Hematopoietic multipotent progenitor cell treated with erythropoietin and hydrocortisone succinate and interleukin-3 and kit ligand, for 17 days (in vitro differentiated cells): ENCODE results near the gene KREMEN1.
A peak's percentile ranks its signal among the peaks of the same experiment; 100 is the strongest.

Source experiments
- DNase-seq: peaks from one replicate; pipeline ENCODE4 v3.0.0-alpha.2; 2015; ENCODE audit warnings: low spot score

Gene KREMEN1

DNA sequence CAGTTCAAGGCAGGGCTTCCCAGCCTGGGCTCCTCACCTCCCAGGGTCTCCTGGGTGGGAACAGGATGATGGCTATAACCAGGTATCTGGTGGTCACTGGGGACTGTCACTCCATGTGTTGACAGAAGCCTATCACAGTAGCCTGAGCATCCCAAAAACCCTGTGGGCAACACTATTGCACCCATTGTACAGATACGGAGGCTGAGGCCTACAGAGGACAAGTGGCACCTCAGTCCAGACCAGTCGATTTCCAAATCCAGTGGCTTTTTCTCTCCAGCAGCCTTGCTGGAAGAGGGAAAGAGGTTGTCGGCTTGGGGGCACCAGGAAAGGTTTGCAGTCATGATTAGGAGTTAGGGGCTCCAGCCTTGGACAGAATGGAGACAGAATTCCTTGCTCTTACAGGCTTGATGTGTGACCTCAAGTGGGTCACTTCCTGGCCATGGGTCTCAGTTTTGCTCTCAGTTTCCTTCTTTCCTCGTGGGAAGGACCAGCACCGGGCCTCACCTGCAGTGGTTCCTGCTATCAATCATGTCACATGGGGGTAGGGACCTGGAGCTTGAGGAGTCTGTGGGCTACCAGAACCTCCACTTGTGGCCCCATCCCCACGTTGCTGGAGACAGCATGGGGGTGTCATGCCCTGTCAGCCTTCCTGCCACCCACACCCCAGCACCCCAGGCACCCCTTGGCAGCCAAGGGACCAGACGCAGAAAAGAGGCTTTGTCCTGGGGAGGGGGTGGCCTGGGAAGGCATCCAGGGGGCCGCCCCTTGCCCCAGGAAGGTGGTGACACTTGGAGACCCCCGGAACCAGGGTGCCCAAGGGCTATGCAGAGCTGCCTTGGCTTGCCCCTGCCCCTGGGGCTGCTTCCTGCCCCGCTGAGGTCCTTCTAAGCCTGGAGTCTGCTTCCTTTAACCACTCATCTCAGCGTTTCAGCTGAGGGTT lies 135.0 kb downstream of the KREMEN1 start:
- DNase-seq: peak; percentile 31

DNA sequence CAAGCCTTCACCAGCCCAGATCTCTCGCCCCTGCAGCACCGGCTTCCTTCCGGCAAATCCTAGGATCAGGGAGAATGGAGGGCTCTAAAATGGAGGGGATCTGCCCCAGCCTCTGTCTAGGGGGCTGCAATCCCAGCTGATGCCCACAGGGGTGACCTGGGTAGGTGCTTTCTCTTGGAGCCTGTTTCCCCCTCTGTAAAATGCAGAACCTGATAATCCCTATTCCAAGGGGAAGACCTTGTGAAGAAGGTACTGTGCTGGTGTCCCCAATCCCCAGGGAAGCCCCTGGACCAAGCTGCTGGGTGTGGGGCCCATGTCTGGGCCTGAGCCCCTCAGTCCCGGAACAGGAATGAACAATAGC lies 135.6 kb downstream of the KREMEN1 start:
- peak; percentile 28 for DNase-seq

DNA sequence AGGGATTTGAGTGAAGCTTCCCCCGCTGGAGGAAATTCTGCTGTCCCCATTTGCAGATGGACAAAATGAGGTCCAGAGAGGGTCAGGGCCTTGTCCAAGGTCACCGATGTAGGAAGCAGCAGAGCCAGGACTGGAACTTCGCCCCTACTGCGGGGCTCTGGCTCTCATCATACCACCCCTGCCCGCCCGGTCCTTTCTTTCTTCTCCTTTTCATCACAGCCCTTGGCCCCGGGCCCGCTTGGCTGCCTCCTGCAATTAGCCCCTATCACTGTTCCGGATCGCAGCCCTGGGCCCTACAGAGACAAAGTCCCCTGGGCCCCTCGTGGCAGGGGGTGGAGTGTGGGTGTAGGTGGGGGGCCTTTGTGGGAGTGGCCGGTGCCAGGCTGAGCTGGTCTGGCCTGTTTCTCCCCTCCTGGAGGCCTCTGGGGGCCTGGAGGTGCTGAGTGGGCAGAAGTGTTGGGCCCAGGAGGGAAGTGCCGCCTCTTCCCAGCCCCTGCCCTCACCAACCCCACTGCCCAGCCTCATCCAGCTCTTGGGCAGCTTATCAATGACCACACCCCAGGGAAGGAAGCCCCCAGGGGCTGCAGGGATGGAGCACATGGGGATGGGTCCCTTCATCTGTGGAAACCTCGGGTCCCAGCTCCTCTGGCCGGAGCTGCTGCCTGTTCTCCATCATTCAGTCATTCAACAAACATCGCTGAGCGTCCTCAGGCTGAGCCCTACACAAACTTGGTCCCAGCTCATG lies 136.2 kb downstream of the KREMEN1 start:
- peak; percentile 44 for DNase-seq

DNA sequence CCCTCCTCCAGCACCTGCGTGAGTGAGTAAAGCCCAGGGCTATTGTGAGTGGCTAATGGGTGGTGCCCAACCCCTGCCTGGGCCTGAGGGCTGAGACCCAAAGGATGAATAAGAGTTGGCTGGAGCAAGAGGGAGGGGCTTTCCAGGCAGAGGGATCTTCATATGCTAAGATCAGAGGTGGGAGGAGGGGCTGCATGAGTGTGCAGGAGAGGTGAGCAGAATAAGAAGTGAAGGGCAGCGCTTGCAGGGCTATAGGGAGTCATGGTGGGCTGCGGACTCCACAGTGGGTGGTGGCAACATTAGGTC lies 136.7 kb downstream of the KREMEN1 start:
- DNase-seq: no peak

DNA sequence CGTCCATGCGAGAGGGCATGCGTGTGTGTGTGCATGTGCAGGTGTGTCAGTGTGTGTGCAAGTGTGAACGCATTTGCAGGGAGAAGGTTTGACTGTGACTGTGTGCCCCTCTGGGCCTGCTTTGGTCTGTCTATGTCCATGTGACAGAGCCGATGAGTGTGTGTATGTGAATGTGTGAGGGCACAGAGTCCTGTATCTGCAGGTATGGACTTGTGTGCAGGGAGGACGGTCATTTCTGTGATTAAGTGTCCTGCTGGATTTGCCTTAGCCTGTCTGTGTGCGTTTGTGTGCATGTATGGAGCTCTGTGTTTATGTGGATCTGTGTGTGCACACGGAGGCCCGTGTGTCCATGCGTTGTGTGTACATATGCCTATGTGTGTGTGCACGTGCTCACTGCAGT lies 138.2 kb downstream of the KREMEN1 start:
- DNase-seq: no peak

DNA sequence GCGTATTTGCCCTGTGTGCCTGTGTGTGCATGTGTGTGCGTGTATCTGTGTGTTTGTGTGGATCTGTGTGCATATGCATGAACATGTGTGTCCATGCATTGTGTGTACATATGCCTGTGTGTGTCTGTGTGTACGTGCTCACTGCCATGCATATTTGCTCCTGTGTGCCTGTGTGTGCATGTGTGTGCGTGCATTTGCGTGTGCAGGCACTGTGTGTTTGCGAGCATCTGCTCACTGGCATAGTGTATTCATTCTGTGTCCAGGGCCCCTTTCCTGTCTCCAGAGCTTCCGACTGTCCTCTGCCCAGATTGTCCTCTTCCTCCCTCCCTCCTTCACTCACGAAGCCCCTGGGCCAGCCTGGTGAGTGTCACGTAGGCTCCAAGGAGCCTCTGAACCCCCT lies 138.6 kb downstream of the KREMEN1 start:
- no peak for DNase-seq

DNA sequence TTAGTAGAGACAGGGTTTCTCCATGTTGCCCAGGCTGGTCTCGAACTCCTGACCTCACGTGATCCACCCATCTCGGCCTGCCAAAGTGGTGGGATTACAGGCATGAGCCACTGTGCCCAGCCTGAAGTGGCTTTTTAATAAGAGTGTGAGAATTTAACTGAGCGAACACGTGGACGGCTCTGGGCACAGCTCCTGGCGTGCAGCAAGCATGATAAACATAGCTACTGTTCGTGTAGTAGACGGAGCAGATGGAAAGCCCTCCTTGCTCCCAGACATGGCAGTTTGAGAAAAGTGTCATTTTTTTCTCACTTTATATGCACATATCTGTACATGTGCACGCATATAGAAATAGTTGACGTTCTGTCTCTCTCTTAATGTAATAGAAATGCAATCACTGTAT lies 139.9 kb downstream of the KREMEN1 start:
- DNase-seq: no peak

DNA sequence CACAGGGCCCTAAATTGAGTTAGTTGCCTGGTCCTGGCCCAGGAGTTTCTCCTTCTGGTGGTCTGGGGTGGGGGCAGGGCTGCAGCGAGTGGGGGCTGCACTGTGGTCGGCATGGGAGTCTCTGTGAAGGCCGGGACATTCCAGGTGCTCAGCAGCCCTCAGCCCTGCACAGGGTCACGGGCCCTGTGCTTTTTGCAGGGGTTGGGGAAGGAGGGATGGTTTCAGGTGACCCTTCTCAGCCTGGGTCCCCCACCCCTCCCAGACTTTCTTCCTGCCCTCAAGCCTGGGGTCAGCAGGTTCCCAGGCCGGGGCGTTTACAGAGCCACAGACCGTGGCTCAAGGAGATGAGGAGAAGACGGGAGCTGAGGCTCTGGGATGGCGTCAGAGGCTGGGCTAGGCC lies 140.7 kb downstream of the KREMEN1 start:
- DNase-seq: no peak

DNA sequence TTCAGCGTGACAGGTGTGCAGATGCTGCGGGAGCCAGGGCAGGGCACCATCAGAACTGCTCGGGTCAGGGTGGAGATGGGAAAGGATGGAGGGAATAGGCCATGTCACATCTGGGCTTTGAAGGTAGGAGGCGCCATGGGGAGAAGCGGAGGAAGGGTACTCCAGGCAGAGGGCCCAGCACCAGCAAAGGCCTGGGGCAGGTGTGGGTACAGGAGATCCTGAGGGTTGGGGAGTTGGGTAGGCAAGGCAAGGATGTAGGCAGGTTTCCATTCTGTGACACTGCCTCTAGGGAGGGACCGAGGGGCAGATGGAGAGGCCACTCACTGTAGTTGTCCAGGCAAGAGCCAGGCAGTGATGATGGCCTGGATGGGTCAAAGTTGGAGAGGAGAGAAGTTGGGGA lies 141.4 kb downstream of the KREMEN1 start:
- DNase-seq: no peak

DNA sequence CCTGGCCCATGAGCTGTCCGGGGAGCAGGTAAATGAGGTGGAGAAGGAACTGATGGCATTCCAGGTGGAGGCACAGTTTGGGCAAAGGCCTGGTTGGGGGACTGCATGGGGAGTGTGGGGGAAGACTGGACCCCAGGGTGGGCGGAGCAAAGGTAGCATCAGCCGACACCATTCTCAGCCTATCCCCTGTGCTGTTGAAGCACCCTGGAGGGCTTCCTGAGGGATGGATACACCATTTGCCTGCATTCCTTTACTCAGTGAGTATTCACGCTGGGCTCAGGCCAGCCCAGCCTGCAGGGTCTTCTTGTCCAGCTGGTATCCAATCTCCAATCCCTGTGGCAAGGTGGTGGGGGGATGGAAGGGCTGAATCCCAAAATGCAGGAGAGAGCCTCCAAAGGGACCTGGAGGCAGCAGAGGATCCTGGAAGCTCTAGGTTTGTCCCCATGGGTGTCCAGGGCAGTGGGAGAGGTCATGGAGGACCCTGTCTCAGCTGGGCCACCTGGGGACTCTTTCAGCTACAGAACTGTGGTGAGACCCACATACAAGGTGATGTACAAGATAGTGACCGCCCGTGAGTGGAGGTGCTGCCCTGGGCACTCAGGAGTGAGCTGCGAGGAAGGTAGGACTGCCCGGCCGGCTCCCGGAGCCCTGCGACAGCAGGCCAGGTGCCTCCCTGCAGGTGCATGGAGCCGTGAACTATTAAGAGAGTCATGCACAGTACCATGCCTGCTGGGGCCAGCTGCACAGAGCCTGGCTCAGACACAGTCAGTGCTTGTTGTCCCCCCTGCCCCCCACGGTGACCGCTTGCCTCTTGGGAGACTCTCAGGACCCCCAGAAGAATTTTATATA lies 142.4 kb downstream of the KREMEN1 start:
- no peak for DNase-seq

DNA sequence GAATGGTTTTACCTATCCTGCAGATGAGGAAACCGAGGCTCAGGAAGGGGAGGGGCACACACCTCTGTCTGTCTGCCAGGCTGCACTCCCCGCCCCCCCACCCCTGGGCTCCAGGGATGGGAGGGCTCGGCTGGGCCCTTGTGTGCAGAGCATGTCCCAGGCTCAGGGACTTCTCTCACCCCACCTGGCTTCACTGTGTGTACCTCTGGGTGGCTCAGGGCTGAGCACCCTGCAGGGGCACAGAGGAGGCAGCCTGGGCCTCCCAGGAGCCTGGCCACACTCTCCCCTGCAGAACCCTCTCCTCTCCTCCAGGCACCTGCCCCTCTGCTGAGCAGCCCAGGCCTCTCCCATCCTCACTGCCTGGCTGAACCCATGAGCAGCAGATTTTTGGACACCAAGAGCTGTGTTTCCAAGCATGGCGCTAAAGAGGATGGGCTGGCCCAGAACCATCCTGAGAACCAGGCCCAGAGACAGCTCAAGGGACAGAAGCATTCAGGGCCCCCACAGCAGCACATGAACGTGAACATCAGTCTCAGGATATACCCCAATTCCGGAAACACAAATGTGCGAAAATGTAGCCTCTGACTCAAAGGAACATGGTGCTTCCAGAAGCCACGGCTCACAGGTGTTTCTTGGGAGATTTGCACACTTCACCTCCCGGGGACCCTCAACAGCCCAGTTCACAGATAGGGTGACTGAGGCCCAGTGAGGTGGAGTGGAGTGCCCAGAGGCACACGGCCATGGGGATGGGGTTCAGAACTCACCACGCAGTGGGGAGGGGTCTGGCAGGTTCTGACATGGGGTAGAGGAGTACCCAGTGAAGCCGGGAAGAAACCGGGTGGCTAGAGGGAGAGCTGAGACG lies 143.4 kb downstream of the KREMEN1 start:
- DNase-seq: no peak

DNA sequence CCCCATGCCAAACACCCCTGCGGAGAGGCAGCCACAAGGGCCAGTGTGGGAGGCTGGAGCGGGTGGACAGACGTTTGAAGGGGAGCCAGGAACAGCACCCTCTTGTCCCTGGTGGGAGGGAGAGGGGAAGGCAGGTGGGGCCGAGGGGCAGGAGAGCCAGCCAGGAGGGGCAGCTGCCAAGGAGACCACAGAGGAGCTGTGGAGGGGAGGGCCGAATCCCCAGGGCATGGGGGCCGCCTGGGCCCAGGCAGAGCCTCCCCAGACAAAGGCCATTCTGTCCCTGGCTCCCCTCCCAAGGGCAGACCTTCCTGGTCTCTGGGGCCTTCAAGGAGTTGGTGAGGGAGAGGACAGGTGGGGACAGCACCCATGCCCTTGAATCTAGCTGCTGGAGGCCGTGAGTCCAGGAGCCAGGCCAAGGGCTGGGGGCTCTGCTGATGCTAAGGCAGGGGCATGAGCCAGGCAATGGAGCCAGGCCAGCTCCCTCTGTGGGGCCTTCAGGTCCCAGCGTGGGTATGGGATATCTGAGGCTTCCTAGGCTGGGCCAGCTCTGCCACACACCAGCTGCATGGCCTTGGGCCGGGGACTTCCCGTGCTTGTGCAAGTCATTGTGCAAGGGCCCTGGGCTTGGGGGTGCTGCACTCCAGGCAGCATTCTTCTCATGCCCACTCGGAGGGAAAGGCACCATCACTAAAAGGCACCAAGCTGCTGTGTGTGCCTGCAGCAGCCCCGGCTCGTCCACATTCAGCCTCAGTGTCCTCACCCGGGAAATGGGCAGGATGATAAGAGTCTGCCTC lies 144.2 kb downstream of the KREMEN1 start:
- DNase-seq: no peak
